HG03378 (cell line): ENCODE data around the gene ZMIZ2.
"Not testable (repeated sequence)": the region's sequence is repeated elsewhere in the genome, so short reads cannot be mapped to it uniquely, and the experiment has no call there.

ENCODE experiments used
- ATAC-seq: cut with Tn5 transposase; IDR thresholded peaks from one replicate; pipeline ENCODE4 v1.9.1; 2021; ENCODE audit warnings: mild to moderate bottlenecking, moderate library complexity; ENCODE audit not compliant: unreplicated experiment

Gene ZMIZ2

GRCh38 chr7:44727158-44727936, 21.3 kb upstream of the ZMIZ2 start:
- no peak for ATAC-seq

- no peak for ATAC-seq
Measured at GRCh38 chr7:44727937-44728262, 20.7 kb upstream of the ZMIZ2 start.

- ATAC-seq = no peak
Measured at GRCh38 chr7:44729949-44730590, 18.6 kb upstream of the ZMIZ2 start.

- ATAC-seq = not testable (repeated sequence)
Measured at GRCh38 chr7:44732971-44733370, 15.7 kb upstream of the ZMIZ2 start.

- ATAC-seq = no peak
Measured at GRCh38 chr7:44733708-44734481, 14.8 kb upstream of the ZMIZ2 start.

- peak; percentile 79 for ATAC-seq
Measured at GRCh38 chr7:44735403-44736165, 13.1 kb upstream of the ZMIZ2 start.

- ATAC-seq = no peak
Measured at GRCh38 chr7:44736896-44737295, 11.8 kb upstream of the ZMIZ2 start.

- ATAC-seq = no peak
Measured at GRCh38 chr7:44738051-44738723, 10.5 kb upstream of the ZMIZ2 start.

- no peak for ATAC-seq
Measured at GRCh38 chr7:44738876-44739665, 9.6 kb upstream of the ZMIZ2 start.

GRCh38 chr7:44740055-44740454, 8.6 kb upstream of the ZMIZ2 start:
- no peak for ATAC-seq

GRCh38 chr7:44743750-44744149, 4.9 kb upstream of the ZMIZ2 start:
- ATAC-seq = no peak

GRCh38 chr7:44748948-44749731, 493 bp downstream of the ZMIZ2 start:
- ATAC-seq = no peak

- no peak for ATAC-seq
Measured at GRCh38 chr7:44749992-44750391, 1.3 kb downstream of the ZMIZ2 start.

GRCh38 chr7:44750424-44750823, 1.8 kb downstream of the ZMIZ2 start:
- ATAC-seq = no peak

GRCh38 chr7:44750921-44751571, 2.4 kb downstream of the ZMIZ2 start:
- peak; percentile 84 for ATAC-seq

GRCh38 chr7:44752822-44753221, 4.2 kb downstream of the ZMIZ2 start:
- no peak for ATAC-seq

GRCh38 chr7:44754802-44755697, 6.4 kb downstream of the ZMIZ2 start:
- ATAC-seq = no peak
